SK-N-SH treated with all-trans-retinoic acid at 6 μM for 48 hours (cell line): Measurements from ENCODE around the gene NEK11.

ENCODE experiments used
- ATAC-seq: fragments of 200-7000 bp; cut with Tn5 transposase; 3 replicates; pipeline ENCODE4 v1.9.1; 2020; ENCODE audit warnings: mild to moderate bottlenecking, moderate library complexity
- ARNTL ChIP-seq: fragments of 450-650 bp; formaldehyde crosslinking; IDR thresholded peaks from 2 replicates; pipeline ENCODE4 v1.5.0; 2020; ENCODE audit warnings: low read depth, mild to moderate bottlenecking, moderate library complexity, borderline replicate concordance
- BACH2 ChIP-seq: fragments of 250-450 bp; sonication (Bioruptor Pico); IDR thresholded peaks from 2 replicates; pipeline ENCODE4 v1.9.0; 2021; ENCODE audit warnings: mild to moderate bottlenecking, borderline replicate concordance
- CREB5 ChIP-seq: fragments of 250-450 bp; sonication (Bioruptor Pico); IDR thresholded peaks from 2 replicates; pipeline ENCODE4 v1.5.1; 2020; ENCODE audit warnings: low read depth, mild to moderate bottlenecking, moderate library complexity
- CSDC2 ChIP-seq: fragments of 250-450 bp; sonication (Bioruptor Pico); IDR thresholded peaks from 2 replicates; pipeline ENCODE4 v1.5.0; 2020; ENCODE audit warnings: mild to moderate bottlenecking, moderate library complexity
- GLIS3 ChIP-seq: fragments of 250-450 bp; sonication (Bioruptor Pico); IDR thresholded peaks from 2 replicates; pipeline ENCODE4 v1.5.0; 2020; ENCODE audit warnings: mild to moderate bottlenecking, moderate library complexity
- ISL1 ChIP-seq: fragments of 250-450 bp; sonication (Bioruptor Pico); IDR thresholded peaks from 2 replicates; pipeline ENCODE4 v2.1.2; 2022; ENCODE audit warnings: mild to moderate bottlenecking, moderate library complexity
- OSR1 ChIP-seq: fragments of 250-450 bp; sonication (Bioruptor Pico); IDR thresholded peaks from 2 replicates; pipeline ENCODE4 v1.8.0; 2022; ENCODE audit warnings: moderate library complexity, mild to moderate bottlenecking, inconsistent platforms
- PATZ1 ChIP-seq: fragments of 250-450 bp; sonication (Bioruptor Pico); IDR thresholded peaks from 2 replicates; pipeline ENCODE4 v1.8.0; 2020; ENCODE audit warnings: mild to moderate bottlenecking, moderate library complexity, borderline replicate concordance
- PPARA ChIP-seq: fragments of 250-450 bp; sonication (Bioruptor Pico); IDR thresholded peaks from 2 replicates; pipeline ENCODE4 v1.5.0; 2020; ENCODE audit warnings: mild to moderate bottlenecking, borderline replicate concordance
- RARB ChIP-seq: fragments of 250-450 bp; sonication (Bioruptor Pico); IDR thresholded peaks from 2 replicates; pipeline ENCODE4 v1.8.0; 2021; ENCODE audit warnings: mild to moderate bottlenecking, moderate library complexity
- SNAI2 ChIP-seq: fragments of 250-450 bp; sonication (Bioruptor Pico); IDR thresholded peaks from 2 replicates; pipeline ENCODE4 v1.5.0; 2020; ENCODE audit warnings: mild to moderate bottlenecking, moderate library complexity
- TOX ChIP-seq: fragments of 250-450 bp; sonication (Bioruptor Pico); IDR thresholded peaks from 2 replicates; pipeline ENCODE4 v1.8.0; 2021; ENCODE audit warnings: mild to moderate bottlenecking, moderate library complexity, borderline replicate concordance
- ZC3H10 ChIP-seq: fragments of 250-450 bp; sonication (Bioruptor Pico); IDR thresholded peaks from 2 replicates; pipeline ENCODE4 v1.5.1; 2021; ENCODE audit warnings: mild to moderate bottlenecking, moderate library complexity
- ZFP3 ChIP-seq: fragments of 250-450 bp; sonication (Bioruptor Pico); IDR thresholded peaks from 2 replicates; pipeline ENCODE4 v1.5.0; 2020; ENCODE audit warnings: mild to moderate bottlenecking, moderate library complexity
- ZFP30 ChIP-seq: fragments of 450-650 bp; formaldehyde crosslinking; IDR thresholded peaks from 2 replicates; pipeline ENCODE4 v1.5.0; 2022; ENCODE audit warnings: mild to moderate bottlenecking, moderate library complexity
- ZNF565 ChIP-seq: fragments of 450-650 bp; formaldehyde crosslinking; conservative IDR thresholded peaks from 2 replicates; pipeline ENCODE4 v1.5.0; 2020; ENCODE audit warnings: low read depth, mild to moderate bottlenecking, moderate library complexity
- ZNF70 ChIP-seq: fragments of 450-650 bp; formaldehyde crosslinking; IDR thresholded peaks from 2 replicates; pipeline ENCODE4 v1.5.0; 2020; ENCODE audit warnings: mild to moderate bottlenecking, moderate library complexity
- ZNF8 ChIP-seq: fragments of 450-650 bp; formaldehyde crosslinking; IDR thresholded peaks from 2 replicates; pipeline ENCODE4 v1.5.0; 2020; ENCODE audit warnings: mild to moderate bottlenecking, moderate library complexity
- TF ChIP-seq, protein P1 (sequence below): fragments of 250-450 bp; sonication (Bioruptor Pico); IDR thresholded peaks from 2 replicates; pipeline ENCODE4 v1.5.0; 2020; ENCODE audit warnings: mild to moderate bottlenecking, moderate library complexity
- TF ChIP-seq, protein P2 (sequence below): fragments of 250-450 bp; sonication (Bioruptor Pico); IDR thresholded peaks from 2 replicates; pipeline ENCODE4 v1.8.0; 2021; ENCODE audit warnings: low read depth, mild to moderate bottlenecking, moderate library complexity, borderline replicate concordance
- TF ChIP-seq, protein P3 (sequence below): fragments of 250-450 bp; sonication (Bioruptor Pico); IDR thresholded peaks from 2 replicates; pipeline ENCODE4 v1.5.1; 2021; ENCODE audit warnings: mild to moderate bottlenecking, moderate library complexity

The NEK11 gene

GRCh38 chr3:131081224-131081623 lies 54.5 kb downstream of the NEK11 start:
- no peak for TF ChIP-seq ISL1 (CRISPR knock-in tag)
- TF ChIP-seq CREB5 (CRISPR knock-in tag) = no peak
- no peak for TF ChIP-seq CSDC2 (CRISPR knock-in tag)
- TF ChIP-seq TOX (CRISPR knock-in tag) = no peak
- TF ChIP-seq, protein P1, sequence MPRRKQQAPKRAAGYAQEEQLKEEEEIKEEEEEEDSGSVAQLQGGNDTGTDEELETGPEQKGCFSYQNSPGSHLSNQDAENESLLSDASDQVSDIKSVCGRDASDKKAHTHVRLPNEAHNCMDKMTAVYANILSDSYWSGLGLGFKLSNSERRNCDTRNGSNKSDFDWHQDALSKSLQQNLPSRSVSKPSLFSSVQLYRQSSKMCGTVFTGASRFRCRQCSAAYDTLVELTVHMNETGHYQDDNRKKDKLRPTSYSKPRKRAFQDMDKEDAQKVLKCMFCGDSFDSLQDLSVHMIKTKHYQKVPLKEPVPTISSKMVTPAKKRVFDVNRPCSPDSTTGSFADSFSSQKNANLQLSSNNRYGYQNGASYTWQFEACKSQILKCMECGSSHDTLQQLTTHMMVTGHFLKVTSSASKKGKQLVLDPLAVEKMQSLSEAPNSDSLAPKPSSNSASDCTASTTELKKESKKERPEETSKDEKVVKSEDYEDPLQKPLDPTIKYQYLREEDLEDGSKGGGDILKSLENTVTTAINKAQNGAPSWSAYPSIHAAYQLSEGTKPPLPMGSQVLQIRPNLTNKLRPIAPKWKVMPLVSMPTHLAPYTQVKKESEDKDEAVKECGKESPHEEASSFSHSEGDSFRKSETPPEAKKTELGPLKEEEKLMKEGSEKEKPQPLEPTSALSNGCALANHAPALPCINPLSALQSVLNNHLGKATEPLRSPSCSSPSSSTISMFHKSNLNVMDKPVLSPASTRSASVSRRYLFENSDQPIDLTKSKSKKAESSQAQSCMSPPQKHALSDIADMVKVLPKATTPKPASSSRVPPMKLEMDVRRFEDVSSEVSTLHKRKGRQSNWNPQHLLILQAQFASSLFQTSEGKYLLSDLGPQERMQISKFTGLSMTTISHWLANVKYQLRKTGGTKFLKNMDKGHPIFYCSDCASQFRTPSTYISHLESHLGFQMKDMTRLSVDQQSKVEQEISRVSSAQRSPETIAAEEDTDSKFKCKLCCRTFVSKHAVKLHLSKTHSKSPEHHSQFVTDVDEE (CRISPR knock-in tag) = no peak
- TF ChIP-seq, protein P2, sequence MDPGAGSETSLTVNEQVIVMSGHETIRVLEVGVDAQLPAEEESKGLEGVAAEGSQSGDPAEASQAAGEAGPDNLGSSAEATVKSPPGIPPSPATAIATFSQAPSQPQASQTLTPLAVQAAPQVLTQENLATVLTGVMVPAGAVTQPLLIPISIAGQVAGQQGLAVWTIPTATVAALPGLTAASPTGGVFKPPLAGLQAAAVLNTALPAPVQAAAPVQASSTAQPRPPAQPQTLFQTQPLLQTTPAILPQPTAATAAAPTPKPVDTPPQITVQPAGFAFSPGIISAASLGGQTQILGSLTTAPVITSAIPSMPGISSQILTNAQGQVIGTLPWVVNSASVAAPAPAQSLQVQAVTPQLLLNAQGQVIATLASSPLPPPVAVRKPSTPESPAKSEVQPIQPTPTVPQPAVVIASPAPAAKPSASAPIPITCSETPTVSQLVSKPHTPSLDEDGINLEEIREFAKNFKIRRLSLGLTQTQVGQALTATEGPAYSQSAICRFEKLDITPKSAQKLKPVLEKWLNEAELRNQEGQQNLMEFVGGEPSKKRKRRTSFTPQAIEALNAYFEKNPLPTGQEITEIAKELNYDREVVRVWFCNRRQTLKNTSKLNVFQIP = no peak
- TF ChIP-seq ZNF70 (CRISPR knock-in tag) = no peak
- TF ChIP-seq BACH2 (CRISPR knock-in tag) = no peak
- no peak for TF ChIP-seq SNAI2 (CRISPR knock-in tag)
- no peak for TF ChIP-seq GLIS3 (CRISPR knock-in tag)
- TF ChIP-seq PATZ1 (CRISPR knock-in tag) = no peak
- no peak for ATAC-seq

GRCh38 chr3:131082246-131082645 lies 55.6 kb downstream of the NEK11 start:
- no peak for TF ChIP-seq ISL1 (CRISPR knock-in tag)
- no peak for TF ChIP-seq GLIS3 (CRISPR knock-in tag)
- no peak for TF ChIP-seq RARB (CRISPR knock-in tag)
- no peak for TF ChIP-seq CSDC2 (CRISPR knock-in tag)
- TF ChIP-seq CREB5 (CRISPR knock-in tag) = no peak
- TF ChIP-seq PPARA (CRISPR knock-in tag) = no peak
- no peak for TF ChIP-seq OSR1 (CRISPR knock-in tag)
- no peak for TF ChIP-seq ZC3H10 (CRISPR knock-in tag)
- TF ChIP-seq, protein P3, sequence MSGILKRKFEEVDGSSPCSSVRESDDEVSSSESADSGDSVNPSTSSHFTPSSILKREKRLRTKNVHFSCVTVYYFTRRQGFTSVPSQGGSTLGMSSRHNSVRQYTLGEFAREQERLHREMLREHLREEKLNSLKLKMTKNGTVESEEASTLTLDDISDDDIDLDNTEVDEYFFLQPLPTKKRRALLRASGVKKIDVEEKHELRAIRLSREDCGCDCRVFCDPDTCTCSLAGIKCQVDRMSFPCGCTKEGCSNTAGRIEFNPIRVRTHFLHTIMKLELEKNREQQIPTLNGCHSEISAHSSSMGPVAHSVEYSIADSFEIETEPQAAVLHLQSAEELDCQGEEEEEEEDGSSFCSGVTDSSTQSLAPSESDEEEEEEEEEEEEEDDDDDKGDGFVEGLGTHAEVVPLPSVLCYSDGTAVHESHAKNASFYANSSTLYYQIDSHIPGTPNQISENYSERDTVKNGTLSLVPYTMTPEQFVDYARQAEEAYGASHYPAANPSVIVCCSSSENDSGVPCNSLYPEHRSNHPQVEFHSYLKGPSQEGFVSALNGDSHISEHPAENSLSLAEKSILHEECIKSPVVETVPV (CRISPR knock-in tag) = no peak
- TF ChIP-seq ZNF8 = no peak
- TF ChIP-seq, protein P2 = no peak
- no peak for TF ChIP-seq ARNTL (CRISPR knock-in tag)
- TF ChIP-seq, protein P1 (CRISPR knock-in tag) = no peak
- TF ChIP-seq ZFP30 (CRISPR knock-in tag) = no peak
- TF ChIP-seq ZNF70 (CRISPR knock-in tag) = no peak
- no peak for TF ChIP-seq ZFP3 (CRISPR knock-in tag)
- no peak for TF ChIP-seq SNAI2 (CRISPR knock-in tag)
- TF ChIP-seq ZNF565 = no peak
- no peak for ATAC-seq
